GM21619 (cell line): ENCODE data around the gene DUSP16.

Experiments
- ATAC-seq: cut with Tn5 transposase; IDR thresholded peaks from one replicate; pipeline ENCODE4 v1.9.1; 2021; ENCODE audit not compliant: unreplicated experiment

DUSP16 gene

DNA sequence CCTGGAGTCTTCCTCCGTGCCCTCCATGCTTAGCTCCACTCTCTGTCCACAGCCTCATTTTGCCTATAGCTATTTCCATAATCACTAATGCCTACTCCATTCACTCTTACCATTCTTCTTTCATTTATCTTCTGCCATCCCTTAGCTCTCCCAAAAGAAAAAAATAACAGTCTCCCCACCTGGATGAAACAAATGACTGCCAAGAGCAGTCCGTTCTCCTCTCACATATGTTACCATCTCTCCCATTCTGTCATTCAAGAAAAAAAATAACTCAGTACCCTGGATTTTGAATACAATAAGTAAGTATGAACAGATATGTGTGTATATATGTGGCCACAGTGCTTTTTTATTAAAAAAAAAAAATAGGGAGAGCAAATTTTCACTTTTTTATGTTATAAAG lies 13.2 kb downstream of the DUSP16 start:
- no peak for ATAC-seq

DNA sequence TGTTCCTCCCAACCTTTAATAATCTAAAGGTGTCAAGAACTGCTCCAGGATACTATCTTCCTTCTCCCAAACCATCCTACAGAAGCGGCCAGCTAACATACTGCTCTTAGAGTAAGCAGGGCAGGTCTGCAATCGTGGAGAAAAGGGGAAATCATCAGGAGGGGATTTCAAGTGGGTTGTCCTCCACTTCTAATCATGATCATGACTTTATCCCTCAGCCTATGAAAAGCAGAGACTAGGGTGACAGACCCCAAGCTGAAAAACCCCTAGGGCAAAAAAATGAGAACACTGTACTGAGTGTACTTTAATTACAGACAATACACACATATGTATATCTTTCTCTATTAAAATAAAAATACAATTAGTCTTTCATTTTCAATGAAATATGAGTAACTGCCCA lies 13.9 kb downstream of the DUSP16 start:
- ATAC-seq: no peak

DNA sequence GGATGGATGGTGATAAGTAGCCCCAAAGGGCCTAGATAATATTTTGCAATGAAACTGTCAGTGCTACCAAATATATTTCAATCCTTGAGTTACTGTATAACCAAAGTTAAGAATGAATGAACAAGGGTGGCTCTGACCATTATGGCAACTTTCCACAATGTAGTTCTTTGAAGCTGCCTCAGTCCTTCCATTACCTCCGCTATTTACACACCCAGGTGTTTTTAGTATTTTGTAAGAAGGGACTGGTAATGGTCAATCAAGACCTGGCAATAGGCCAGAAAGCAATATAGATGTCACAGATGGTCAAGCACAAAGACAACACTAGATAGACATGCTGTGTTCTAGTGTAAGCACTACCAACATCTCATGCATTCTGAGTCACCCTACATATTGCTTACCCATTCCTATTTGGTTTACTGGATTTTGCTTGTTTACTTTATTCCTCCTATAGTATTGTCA lies 16.3 kb downstream of the DUSP16 start:
- ATAC-seq: no peak

DNA sequence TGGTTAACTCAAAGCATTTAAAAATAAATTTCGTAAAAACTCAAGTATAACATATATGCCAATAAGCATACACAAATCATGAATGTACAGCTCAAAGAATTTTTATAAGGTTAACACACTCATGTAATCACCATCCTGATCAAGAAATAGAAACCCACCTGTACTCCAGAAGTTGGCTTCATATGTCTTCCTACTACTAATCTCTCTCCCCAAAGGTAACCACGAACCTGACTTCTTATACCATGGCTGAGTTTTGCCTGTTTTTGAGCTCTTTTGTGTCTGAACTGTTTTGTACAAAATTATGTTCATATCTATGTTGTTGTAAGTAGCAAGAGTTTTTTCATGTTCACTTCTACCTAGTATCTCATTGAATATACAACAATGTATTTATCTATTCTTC lies 18.7 kb downstream of the DUSP16 start:
- ATAC-seq: no peak

DNA sequence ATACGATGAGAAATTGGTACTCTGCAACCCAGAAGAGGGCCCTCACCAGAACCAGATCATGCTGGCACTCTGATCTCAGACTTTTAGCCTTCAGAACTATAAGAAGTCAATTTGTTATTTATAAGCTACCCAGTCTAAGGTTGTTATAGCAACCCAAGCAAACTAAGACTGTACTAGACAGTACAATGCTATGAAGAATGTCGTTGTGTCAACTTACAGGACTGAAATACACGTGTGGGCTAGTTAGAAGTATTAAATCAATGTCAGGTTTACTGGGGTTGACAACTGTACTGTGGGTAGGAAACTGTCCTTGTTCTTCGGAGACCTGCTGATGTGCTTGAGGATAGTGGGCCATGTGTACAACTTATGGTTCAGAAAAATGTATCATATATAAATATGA lies 19.7 kb downstream of the DUSP16 start:
- ATAC-seq: no peak

DNA sequence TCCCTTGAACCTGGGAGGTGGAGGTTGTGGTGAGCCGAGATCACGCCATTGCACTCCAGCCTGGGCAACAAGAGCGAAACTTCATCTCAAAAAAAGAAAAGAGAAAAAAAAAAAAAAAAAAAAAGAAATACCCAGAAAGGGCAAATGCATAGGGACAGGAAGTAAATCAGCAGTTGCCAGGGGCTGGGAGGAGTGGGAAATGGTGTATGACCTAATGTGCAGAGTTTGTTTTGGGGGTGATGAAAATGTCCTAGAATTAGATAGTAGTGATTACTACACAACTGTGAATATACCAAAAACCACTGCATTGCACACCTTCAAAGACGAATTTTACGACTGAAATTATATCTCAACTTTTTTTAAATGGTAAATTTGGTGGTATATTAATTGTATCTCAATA lies 20.4 kb downstream of the DUSP16 start:
- ATAC-seq: no peak

DNA sequence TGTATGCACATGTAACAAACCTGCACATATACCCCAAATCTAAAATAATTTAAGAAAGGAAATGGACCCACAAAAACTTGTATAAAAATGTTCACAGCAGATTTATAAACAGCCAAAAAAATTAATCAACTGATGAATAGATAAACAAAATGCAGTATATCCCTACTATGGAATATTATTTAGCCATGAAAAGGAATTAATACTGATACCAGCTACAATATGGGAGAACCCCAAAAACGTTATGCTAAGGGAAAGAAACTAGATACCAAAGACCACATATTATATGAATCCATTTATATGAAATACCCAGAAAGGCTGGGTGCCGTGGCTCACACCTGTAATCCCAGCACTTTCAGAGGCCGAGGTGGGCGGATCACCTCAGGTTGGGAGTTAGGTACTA lies 20.9 kb downstream of the DUSP16 start:
- no peak for ATAC-seq

DNA sequence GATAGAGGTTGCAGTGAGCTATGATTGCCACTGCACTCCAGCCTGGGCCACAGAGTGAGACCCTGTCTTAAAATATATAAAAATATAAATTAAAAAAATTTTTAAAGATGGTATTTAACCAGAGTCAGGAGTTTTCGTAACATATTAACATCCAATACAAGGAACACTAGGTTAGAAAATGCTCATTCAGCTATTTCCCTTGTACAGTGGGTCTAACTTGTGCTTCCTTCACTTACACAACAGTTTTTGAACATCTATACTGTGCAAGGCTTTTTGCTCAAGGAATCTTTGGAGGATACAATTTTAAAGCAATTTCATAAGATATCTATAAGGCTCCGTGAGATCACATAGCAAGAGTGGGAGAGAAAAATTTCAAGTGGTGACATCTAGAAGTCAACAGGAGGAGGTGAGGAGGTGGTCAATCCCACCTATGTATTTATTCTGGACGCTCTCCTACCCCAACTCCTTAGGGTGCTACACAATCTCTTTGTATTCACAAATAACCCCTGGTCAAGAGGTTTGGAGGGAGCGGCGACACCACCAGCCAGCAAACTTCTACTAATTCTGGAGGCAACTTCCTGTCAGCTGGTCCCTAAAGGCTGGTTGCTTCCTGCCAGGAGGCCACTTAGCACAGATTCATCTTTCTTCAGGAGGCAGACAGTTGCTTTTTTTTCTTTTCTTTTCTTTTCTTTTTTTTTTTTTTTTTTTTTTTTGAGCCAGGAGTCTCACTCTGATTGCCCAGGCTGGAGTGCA lies 22.2 kb downstream of the DUSP16 start:
- no peak for ATAC-seq

DNA sequence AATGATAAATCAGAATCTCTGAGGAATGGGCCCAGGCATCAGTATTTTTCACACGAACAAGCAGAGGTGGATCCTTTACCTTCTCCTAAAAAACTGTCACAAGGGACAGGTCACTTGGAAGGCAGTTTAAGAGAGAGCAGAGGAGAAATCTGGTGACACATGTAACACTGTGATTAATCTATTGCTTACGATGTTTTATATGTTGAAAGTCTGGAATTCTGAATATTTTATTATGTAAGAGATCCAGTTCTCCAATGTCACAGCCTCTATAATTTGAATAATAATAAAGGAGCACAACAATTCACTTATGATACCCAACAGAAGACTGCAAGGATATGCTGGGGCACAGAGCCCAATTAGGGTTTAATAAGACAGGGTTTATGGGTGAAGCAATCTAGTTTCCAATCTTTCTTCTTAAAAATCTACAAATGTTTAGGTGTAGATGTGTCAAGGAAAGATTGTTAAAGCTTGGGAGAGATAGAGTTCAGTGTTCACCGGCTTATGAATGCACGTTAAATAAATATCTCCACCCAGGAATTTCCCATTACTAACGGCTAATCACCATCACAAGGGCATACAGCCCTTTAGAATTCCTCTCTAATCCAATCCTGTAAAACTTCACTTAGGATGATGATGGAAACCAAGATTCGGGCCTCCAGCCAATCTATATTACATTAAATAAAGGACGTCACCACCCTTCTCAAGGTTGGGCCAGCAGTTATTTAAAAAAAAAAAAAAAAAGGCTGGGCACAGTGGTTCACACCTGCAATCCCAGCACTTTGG lies 23.4 kb downstream of the DUSP16 start:
- no peak for ATAC-seq

DNA sequence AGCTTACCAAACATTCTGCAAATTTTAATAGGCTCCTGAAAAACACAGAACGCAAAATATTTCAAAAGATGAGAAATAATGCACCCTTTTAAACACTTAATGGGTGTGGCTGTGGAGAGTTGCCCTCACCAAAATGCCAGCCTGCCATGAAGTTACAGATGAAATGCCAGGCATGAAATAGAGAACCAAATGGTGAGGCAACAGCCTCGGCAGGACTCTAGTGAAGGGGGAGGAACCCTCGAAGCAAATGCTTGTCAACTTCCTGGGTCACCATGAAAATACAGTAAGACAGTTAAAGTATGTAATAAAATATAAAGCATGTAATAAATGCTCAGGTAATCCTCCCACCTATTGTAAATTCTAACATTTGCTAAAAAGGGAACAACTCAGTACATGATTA lies 24.1 kb downstream of the DUSP16 start:
- ATAC-seq: no peak

DNA sequence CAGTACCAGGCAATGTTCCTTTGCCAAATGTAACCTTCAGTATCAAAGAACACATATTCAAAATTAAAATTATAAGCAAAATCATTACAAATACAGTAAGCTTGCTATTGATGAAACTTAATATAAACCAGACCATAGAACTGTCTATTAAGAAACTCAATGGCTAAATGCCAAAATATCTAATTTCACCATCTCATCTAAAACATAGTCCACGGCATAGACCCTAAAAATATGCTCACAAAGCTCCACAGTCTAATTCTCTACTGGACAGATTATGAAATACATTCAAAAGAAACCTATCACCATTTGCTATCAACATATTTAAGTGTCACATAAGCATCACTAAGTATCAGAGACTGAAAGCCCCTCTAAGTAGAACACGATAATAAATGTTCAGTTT lies 25.2 kb downstream of the DUSP16 start:
- ATAC-seq: no peak

DNA sequence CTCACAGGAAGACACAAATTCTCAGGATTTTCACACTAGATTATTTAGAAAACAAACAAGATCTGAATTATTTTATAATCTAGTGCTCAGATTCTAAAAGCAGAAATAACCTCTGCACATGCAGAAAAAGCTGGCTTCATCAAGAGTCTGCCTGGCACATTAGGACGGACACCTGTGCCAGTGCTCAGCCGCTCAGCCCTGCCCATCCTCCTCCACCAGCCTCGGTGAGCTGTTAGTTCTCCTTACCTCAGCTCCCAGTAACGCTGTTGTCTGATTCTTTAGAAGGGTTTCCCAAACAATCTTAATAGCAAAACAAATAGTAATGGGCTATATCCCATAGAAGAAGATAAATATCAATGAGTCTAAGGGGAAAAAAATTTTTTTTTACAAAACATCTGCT lies 27.7 kb downstream of the DUSP16 start:
- ATAC-seq: no peak

DNA sequence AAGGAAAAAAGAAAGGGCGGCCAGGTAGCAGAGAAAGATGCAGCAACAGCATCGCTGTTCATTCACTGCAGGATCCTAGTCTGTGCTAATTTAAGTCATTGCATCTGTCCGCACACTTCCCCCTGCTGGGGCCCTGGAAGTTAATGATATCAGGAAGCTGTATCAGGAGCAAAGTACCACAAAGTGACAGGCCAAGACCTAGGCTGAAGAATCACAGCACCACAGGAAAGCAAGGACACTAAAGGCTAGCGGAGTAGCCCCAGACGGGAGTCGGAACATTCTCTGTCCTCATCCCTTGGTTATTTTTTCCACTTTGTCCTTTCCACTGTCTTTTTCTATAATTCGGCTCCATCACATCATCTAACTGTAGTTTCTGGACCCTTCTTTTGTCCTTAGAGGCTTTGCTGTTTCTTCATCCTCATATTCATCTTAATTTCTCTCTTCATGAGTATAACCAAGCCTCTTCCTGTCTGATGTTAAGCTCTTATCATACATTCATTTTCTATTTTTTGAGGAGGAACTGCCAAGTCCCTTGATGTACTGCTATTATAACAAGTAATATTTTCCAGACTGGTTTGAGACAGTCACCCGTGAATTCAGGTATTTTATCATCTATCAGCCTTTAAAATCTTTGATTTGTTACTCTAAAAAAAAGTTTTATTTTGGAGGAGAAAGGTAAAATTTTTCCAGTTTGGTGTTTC lies 28.3 kb downstream of the DUSP16 start:
- ATAC-seq: no peak

DNA sequence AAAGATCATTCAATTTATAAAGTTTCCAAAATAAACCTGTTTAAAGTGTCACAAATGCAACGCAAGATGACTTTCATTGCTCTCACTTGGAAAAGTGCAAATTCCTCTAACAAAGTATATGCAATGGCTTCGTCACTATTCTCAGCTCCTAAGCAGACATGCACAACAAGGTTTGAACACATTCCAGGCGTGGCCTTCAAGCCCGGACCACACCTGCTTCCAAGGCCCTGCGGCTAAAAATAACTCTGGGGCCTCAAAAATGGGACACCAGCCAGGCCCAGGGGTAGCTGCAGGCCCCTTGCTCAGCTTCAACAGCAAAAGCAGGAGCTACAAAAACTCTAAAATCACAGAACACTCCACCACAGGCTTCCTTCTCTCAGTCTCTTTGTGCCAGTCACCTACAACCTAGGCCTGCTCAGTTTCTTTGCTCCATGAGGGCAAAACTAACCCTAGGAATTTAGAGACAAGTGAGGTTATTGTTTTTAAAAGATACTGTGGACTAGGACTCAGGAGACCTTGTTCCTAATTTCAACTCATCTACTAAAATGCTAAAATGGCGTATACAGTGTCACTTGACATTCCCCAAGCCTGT lies 29.3 kb downstream of the DUSP16 start:
- ATAC-seq: no peak

DNA sequence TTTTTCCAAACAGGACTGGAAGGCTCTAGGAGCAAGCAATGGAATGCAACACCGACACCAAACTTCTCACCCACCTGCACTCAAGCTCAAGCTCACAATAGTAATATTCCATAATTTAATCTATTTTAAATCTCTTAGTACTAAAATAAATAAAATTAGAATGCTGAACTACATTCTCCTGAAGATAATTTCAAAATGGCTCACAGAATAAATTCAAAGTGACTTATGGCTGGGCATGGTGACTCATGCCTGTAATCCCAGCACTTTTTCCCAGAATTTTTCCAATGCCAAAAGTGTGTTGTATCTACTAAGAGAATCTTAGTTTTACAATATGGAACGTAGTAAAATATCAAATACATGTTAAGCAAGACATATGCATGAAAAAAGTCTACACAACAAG lies 31.5 kb downstream of the DUSP16 start:
- ATAC-seq: no peak

DNA sequence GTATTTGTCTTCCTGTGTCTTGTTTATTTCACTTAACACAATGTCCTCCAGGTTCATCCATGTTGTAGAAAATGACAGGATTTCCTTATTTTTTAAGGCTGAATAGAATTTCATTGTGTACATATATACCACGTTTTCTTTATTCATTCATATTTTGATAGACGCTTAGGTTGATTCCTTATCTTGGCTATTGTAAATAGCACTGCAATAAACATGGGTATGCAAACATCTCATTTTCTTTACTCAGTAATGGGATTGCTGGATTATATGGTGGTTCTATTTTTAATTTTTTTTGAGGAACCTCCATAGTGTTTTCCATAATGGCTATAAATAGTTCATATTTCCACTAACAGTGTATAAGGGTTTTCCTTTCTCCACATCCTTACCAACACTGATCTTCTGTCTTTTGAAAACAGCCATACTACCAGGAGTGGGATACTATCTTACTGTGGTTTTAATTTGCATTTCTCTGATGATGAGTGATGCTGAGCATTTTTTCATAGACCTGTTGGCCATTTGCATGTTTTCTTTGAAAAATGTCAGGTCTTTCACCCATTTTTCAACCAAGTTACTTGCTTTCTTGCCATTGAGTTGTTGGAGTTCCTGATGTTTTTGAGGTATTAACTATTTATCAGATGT lies 32.8 kb downstream of the DUSP16 start:
- no peak for ATAC-seq

DNA sequence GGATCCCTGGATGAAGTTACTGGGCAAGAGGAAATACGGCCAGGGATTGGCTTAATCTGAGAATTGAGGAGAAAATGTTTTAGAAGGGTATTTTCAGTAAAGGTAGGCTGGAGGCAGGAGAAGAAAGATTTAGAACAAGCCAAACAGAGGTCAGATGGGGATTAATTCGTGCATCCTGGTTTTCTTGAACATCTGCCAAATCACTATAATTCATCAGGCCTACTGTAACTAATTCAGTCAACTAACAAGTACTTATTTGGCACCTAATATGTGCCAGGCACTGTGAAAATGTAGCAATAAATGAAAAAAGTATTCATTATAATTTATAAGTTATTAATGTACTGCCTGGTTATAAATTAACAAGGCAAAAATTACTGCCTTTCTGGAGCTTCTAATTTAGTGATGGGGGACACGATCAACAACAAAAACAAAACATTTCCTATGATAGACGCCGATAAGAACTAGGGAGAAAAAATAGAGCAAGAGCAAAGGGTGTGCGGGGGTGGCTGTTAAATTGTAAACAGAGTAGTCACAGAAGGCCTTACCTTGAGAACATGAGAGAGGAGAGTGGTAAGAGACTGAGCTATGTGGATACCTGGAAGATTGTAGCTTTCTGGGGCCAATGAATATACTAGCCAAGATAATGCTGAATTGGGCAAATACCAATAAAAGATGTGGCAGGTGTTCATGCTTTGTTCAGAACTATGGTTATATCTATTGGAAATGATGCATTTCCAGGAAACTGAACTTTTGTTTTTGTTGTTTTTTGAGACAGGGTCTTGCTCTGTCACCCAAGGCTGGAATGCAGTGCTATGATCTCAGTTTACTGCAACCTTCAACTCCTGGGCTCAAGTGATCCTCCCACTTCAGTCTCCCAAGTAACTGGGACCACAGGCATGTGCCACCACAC lies 34.0 kb downstream of the DUSP16 start:
- ATAC-seq: no peak

DNA sequence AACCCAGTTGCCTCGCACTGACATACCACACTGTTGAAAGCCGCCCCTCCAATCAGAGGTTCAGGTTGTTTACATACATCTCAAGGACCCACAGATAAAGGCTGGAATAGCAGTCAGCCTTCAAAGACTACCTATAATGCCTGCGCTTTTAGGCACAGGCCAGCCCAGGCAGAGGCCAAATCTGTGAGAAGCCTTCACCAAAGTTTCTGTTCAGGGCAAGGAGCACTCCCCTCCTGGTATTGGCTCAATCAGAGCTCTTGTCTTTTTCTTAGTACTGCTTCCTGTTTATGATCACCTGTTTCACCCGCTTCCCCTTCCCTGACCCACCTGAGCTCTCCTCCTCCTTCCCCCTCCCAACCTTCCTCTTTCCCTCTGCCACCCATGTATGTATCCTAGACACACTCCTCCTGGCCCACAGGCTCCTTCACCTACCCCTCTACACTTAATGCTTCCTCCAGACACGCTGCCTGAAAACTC lies 34.8 kb downstream of the DUSP16 start:
- ATAC-seq: no peak

DNA sequence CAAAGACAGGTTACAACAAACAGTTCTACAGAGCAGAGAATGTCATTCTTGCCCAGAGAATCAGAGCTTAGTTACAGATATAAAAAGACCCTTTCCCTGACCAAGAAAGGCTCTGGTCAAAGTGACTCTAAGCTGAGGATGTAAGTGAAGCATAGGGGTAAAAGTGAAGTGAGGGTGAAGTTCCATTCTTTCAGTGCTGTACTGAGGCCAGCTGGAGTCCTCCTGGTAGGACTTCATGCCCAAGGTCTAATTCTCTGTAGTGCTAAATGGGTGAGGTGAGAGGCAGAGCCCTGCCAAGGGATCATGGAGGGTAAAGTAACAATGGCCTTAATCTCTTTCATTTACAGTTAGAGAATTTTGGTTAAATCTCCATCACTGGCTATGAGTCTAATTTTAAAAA lies 38.5 kb downstream of the DUSP16 start:
- no peak for ATAC-seq

DNA sequence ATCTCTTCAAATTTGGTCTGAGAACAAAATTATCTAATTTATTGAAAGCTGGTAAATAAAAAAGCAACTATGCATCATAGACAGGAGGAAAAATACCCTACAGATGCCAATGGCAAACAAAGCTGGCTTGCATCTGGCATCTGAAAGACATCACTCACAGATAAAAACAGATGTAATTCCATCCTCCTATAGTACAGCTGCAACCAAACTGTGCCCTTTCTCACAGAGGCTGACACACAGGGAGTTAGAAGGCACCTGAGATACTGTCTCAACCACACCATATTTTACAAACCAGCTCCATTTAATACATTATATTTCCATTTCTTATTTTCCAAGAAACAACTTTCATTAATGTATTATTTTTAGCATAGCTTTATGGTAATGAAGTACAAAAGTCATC lies 39.4 kb downstream of the DUSP16 start:
- no peak for ATAC-seq
